ENCODE data around the gene TRANK1. TPM values are rescaled to one million over a fixed set of nuclear protein-coding genes. Genes with fewer than 3 reads are reported as not detected.
"Not testable (repeated sequence)": the region's sequence is repeated elsewhere in the genome, so short reads cannot be mapped to it uniquely, and the experiment has no call there.

Gene TRANK1
- total RNA-seq, 2 donors from 2014 or later: 9.4 to 17.4 TPM

DNA sequence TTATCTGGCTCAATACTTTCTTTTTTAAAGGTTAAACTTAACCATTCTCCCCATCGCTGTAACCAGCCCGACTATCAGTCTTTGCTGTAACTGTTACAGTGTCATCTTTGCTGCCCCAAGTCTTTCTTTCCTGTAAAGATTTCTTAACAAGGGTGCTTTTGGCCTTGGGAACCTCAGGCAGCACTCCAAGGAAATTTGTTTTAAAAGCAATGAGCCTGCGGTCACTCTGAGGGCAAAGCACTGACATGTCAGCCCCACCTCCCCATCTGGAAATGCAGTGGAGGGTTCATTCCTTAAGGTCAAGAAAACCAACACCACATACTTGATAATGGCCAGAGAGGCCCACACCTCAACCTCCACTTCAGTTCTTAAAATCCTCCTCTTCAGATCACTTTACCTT is 3.2 kb downstream of the TRANK1 start:
- Histone ChIP-seq H3K4me3 (no peak overlapping the region), H3K27me3 (replicated peaks; ENCODE audit: insufficient read depth) (no peaks in the 10 kb centered on the region), H3K36me3 (no peaks in the 10 kb centered on the region), H3K4me1 (replicated peaks) (no peaks in the 10 kb centered on the region), H3K27ac (no peak overlapping the region), H3K9me3 (no peaks in the 10 kb centered on the region)
- TF ChIP-seq POLR2A (IDR thresholded peaks at IDR 0.05): no peak
- no peak for TF ChIP-seq POLR2AphosphoS5 (IDR thresholded peaks at IDR 0.05)
- TF ChIP-seq, protein P1, sequence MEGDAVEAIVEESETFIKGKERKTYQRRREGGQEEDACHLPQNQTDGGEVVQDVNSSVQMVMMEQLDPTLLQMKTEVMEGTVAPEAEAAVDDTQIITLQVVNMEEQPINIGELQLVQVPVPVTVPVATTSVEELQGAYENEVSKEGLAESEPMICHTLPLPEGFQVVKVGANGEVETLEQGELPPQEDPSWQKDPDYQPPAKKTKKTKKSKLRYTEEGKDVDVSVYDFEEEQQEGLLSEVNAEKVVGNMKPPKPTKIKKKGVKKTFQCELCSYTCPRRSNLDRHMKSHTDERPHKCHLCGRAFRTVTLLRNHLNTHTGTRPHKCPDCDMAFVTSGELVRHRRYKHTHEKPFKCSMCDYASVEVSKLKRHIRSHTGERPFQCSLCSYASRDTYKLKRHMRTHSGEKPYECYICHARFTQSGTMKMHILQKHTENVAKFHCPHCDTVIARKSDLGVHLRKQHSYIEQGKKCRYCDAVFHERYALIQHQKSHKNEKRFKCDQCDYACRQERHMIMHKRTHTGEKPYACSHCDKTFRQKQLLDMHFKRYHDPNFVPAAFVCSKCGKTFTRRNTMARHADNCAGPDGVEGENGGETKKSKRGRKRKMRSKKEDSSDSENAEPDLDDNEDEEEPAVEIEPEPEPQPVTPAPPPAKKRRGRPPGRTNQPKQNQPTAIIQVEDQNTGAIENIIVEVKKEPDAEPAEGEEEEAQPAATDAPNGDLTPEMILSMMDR (IDR thresholded peaks at IDR 0.05): no peak
- 72% methylated on average over 3 of the region's 3 CpGs for WGBS
- DNase-seq (ENCODE audit: low spot score): no peak
- intact Hi-C loops (cut with DNase I): no loop called here

DNA sequence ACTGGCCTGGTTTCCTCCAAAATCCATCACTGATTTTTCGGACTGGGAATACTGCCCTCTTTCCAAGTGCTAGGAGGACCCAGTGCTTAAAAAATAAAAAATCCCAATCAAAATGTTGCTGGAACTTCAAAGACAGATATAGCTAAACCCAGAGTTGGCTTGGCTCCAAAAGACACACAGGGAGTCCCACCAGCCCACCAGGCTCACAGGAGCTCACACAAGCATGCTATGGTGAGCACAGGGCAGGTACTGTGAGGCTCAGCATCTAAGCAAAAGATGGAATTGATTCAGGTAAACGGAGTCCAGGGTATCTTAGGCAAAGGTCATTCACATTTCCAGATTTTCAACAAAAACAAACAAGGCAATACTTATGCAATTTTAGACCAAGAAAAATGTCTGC is 3.7 kb downstream of the TRANK1 start:
- intact Hi-C loops (cut with DNase I): no loop called here
- TF ChIP-seq, protein P1 (IDR thresholded peaks at IDR 0.05): no peak
- TF ChIP-seq POLR2AphosphoS5 (IDR thresholded peaks at IDR 0.05) (no peak), POLR2A (IDR thresholded peaks at IDR 0.05) (no peak)
- Histone ChIP-seq H3K27ac (no peak overlapping the region), H3K9me3 (no peaks in the 10 kb centered on the region), H3K4me3 (no peak overlapping the region), H3K27me3 (replicated peaks; ENCODE audit: insufficient read depth) (no peaks in the 10 kb centered on the region), H3K36me3 (no peaks in the 10 kb centered on the region), H3K4me1 (replicated peaks) (no peaks in the 10 kb centered on the region)
- 93% methylated on average over 2 of the region's 2 CpGs for WGBS
- DNase-seq (ENCODE audit: low spot score): no peak

DNA sequence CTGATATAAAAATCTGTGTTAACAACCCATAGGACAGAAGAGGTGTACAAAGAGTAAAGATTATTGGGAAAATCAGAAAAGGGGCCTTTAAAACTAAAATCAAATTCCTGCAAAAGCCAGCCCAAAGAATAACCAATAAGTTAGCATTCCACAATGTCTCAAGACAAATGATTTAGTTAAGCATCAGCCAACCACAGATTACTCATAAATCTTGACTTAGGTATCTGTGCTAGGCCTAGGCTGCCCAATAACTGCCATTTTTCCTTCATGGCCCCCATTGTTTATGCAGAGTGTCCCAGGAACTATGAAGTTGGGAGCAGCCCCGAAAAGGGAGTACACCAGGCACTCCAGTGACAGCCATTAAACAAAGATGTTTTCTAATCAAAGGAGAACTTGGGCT is 7.4 kb downstream of the TRANK1 start:
- H3K9me3 ChIP-seq: no peaks in the 10 kb centered on the region
- no peak for DNase-seq (ENCODE audit: low spot score)
- H3K36me3 ChIP-seq: no peaks in the 10 kb centered on the region
- no peak for TF ChIP-seq POLR2A (IDR thresholded peaks at IDR 0.05)
- TF ChIP-seq POLR2AphosphoS5 (IDR thresholded peaks at IDR 0.05): no peak
- TF ChIP-seq, protein P1 (IDR thresholded peaks at IDR 0.05): no peak
- no peak overlapping the region for H3K27ac ChIP-seq
- H3K4me1 ChIP-seq (replicated peaks): no peaks in the 10 kb centered on the region
- H3K4me3 ChIP-seq: no peak overlapping the region
- intact Hi-C loops (cut with DNase I): no loop called here
- H3K27me3 ChIP-seq (replicated peaks; ENCODE audit: insufficient read depth): no peaks in the 10 kb centered on the region
- WGBS: 65% methylated on average over 1 of the region's 1 CpG

DNA sequence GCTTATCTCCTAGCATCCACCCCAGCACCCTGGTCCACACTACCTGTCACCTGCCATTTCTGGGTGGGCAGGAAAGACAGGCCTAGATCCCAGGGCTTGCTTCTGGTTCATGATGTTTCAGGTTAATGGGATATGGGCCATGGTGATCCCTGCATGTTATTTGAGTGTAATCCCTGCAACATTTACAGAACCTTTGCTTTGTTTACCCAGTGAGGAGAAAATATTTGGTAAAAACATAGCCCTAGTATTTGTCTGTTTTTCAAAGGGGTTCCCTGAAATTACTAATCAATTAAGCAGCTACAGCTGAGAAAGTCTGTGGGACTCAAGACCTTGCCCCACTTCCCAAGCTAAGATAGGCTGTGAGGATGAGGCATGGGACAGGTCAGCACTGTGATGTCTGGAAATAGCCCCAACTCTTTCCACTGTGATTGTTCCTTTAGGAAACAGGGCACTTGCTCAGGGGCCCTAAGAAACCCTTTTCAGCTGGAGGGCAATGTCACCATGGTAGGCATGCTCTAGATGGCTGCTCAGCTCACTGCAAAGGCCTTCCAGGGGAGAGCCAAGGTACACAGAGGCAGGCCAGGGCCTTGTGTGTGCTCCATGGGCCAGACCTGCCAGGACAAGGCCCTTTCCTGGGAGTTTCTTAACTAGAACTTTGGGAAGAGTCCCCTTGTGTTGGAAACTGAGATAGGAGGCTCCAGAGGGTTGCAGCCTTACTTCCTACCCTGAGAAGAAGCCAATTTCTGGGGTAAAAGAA is 11.1 kb downstream of the TRANK1 start:
- DNase-seq (ENCODE audit: low spot score): no peak

DNA sequence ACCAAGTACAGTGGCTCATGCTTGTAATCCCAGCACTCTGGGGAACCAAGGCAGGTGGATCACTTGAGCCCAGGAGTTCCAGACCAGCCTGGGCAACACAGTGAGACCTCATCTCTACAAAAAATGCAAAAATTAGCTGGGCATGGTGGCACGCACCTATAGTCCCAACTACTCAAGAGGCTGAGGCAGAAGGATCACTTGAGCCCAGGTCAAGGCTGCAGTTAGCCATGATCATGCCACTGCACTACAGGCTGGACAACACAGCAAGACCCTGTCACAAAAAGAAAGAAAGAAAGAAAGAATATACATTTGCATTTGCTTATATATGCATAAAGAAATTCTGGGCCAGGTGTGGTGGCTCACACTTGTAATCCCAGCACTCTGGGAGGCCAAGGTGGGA is 13.4 kb downstream of the TRANK1 start:
- DNase-seq (ENCODE audit: low spot score); H3K27me3 ChIP-seq (replicated peaks; ENCODE audit: insufficient read depth); H3K36me3 ChIP-seq; H3K4me3 ChIP-seq; H3K27ac ChIP-seq; H3K4me1 ChIP-seq (replicated peaks); intact Hi-C loops (cut with DNase I); H3K9me3 ChIP-seq: not testable (repeated sequence)
- 95% methylated on average over 1 of the region's 1 CpG for WGBS

More for the DNA sequence above, 11.1 kb downstream of the TRANK1 start:
- H3K9me3 ChIP-seq: no peaks in the 10 kb centered on the region
- H3K27me3 ChIP-seq (replicated peaks; ENCODE audit: insufficient read depth): no peaks in the 10 kb centered on the region
- intact Hi-C loops (cut with DNase I): no loop called here
- no peaks in the 10 kb centered on the region for H3K4me1 ChIP-seq (replicated peaks)
- H3K4me3 ChIP-seq: no peak overlapping the region
- TF ChIP-seq, protein P1 (IDR thresholded peaks at IDR 0.05): no peak
- no peak for TF ChIP-seq POLR2A (IDR thresholded peaks at IDR 0.05)
- no peak for TF ChIP-seq POLR2AphosphoS5 (IDR thresholded peaks at IDR 0.05)
- no peaks in the 10 kb centered on the region for H3K36me3 ChIP-seq
- no peak overlapping the region for H3K27ac ChIP-seq

All from prostate gland (tissue), 2 donors.